HEK293 (cell line): ENCODE data around the gene SEPTIN12.

Experiments used
- EGR2 ChIP-seq: fragments of 450-650 bp; formaldehyde crosslinking; IDR thresholded peaks from 2 replicates; pipeline ENCODE4 v1.5.1; 2016; ENCODE audit warnings: low read depth, missing biosample characterization, missing genetic modification characterization
- HIC1 ChIP-seq: fragments of 450-650 bp; formaldehyde crosslinking; IDR thresholded peaks from 2 replicates; pipeline ENCODE4 v1.5.1; 2016; ENCODE audit warnings: missing biosample characterization, missing genetic modification characterization
- MEIS1 ChIP-seq: sonication (generic); formaldehyde crosslinking; IDR thresholded peaks from 2 replicates; pipeline ENCODE4 v1.8.1; 2022; ENCODE audit warnings: missing genetic modification reagents, mild to moderate bottlenecking, borderline replicate concordance
- SCRT2 ChIP-seq: fragments of 450-650 bp; formaldehyde crosslinking; IDR thresholded peaks from 2 replicates; pipeline ENCODE4 v1.5.1; 2016; ENCODE audit warnings: missing biosample characterization, missing genetic modification characterization
- YY1 ChIP-seq: fragments of 450-650 bp; formaldehyde crosslinking; IDR thresholded peaks from 2 replicates; pipeline ENCODE4 v1.5.1; 2018; ENCODE audit warnings: missing biosample characterization, missing genetic modification characterization
- ZIC2 ChIP-seq: fragments of 450-650 bp; formaldehyde crosslinking; IDR thresholded peaks from 2 replicates; pipeline ENCODE4 v1.5.1; 2016; ENCODE audit warnings: missing biosample characterization, missing genetic modification characterization
- ZNF132 ChIP-seq: fragments of 450-650 bp; formaldehyde crosslinking; IDR thresholded peaks from 2 replicates; pipeline ENCODE4 v1.5.1; 2017; ENCODE audit warnings: missing biosample characterization, missing genetic modification characterization, borderline replicate concordance
- ZNF24 ChIP-seq: fragments of 450-650 bp; formaldehyde crosslinking; IDR thresholded peaks from 2 replicates; pipeline ENCODE4 v1.5.1; 2016; ENCODE audit warnings: missing biosample characterization, missing genetic modification characterization
- ZNF248 ChIP-seq: fragments of 450-650 bp; formaldehyde crosslinking; IDR thresholded peaks from 2 replicates; pipeline ENCODE4 v1.5.1; 2017; ENCODE audit warnings: missing biosample characterization, missing genetic modification characterization
- ZNF280D ChIP-seq: fragments of 450-650 bp; formaldehyde crosslinking; IDR thresholded peaks from 2 replicates; pipeline ENCODE4 v1.5.1; 2016; ENCODE audit warnings: missing biosample characterization, missing genetic modification characterization
- ZNF311 ChIP-seq: fragments of 450-650 bp; formaldehyde crosslinking; IDR thresholded peaks from 2 replicates; pipeline ENCODE4 v1.5.1; 2017; ENCODE audit warnings: missing biosample characterization, missing genetic modification characterization, borderline replicate concordance
- ZNF362 ChIP-seq: fragments of 450-650 bp; formaldehyde crosslinking; IDR thresholded peaks from 2 replicates; pipeline ENCODE4 v1.5.1; 2016; ENCODE audit warnings: missing biosample characterization, missing genetic modification characterization
- ZNF433 ChIP-seq: fragments of 450-650 bp; formaldehyde crosslinking; IDR thresholded peaks from 2 replicates; pipeline ENCODE4 v1.5.1; 2016; ENCODE audit warnings: missing biosample characterization, missing genetic modification characterization, low read depth
- ZNF48 ChIP-seq: fragments of 450-650 bp; formaldehyde crosslinking; IDR thresholded peaks from 2 replicates; pipeline ENCODE4 v1.5.1; 2016; ENCODE audit warnings: missing biosample characterization, missing genetic modification characterization
- ZNF555 ChIP-seq: fragments of 450-650 bp; formaldehyde crosslinking; conservative IDR thresholded peaks from 2 replicates; pipeline ENCODE4 v1.5.1; 2017; ENCODE audit warnings: missing biosample characterization, mild to moderate bottlenecking, missing genetic modification characterization, inconsistent platforms
- ZNF645 ChIP-seq: fragments of 450-650 bp; formaldehyde crosslinking; IDR thresholded peaks from 2 replicates; pipeline ENCODE4; 2016; ENCODE audit warnings: missing biosample characterization, missing genetic modification characterization
- ZNF660 ChIP-seq: fragments of 450-650 bp; IDR thresholded peaks from 2 replicates; pipeline ENCODE4 v1.5.1; 2018; ENCODE audit warnings: missing biosample characterization, mild to moderate bottlenecking, missing genetic modification characterization
- ZNF692 ChIP-seq: fragments of 450-650 bp; formaldehyde crosslinking; IDR thresholded peaks from 2 replicates; pipeline ENCODE4 v1.5.1; 2016; ENCODE audit warnings: missing biosample characterization, missing genetic modification characterization
- ZNF776 ChIP-seq: fragments of 450-650 bp; formaldehyde crosslinking; IDR thresholded peaks from 2 replicates; pipeline ENCODE4 v1.5.0; 2017; ENCODE audit warnings: missing biosample characterization, missing genetic modification characterization, borderline replicate concordance
- ZNF785 ChIP-seq: fragments of 450-650 bp; formaldehyde crosslinking; IDR thresholded peaks from 2 replicates; pipeline ENCODE4 v1.5.1; 2016; ENCODE audit warnings: missing biosample characterization, missing genetic modification characterization

Gene SEPTIN12

GRCh38 chr16:4733747-4734062 lies 54.4 kb downstream of the SEPTIN12 start (continued):
- no peak for TF ChIP-seq ZNF692
- TF ChIP-seq HIC1 (tag by site-specific recombination) = peak; percentile 24; the same call in 1 of the 2 replicates
- no peak for TF ChIP-seq ZNF311 (tag by site-specific recombination)
- TF ChIP-seq EGR2 = 0 out of 2 replicates have a peak, but pooled peaks have one; percentile 15
- TF ChIP-seq ZNF48 (tag by site-specific recombination) = no peak
- no peak for TF ChIP-seq MEIS1 (CRISPR knock-in tag)
- TF ChIP-seq ZNF362 = no peak
- TF ChIP-seq ZNF645 = no peak
- no peak for TF ChIP-seq ZNF280D
- TF ChIP-seq ZNF248 (tag by site-specific recombination) = no peak
- TF ChIP-seq ZIC2 (tag by site-specific recombination) = 0 out of 2 replicates have a peak, but pooled peaks have one; percentile 4
- no peak for TF ChIP-seq ZNF433 (tag by site-specific recombination)
- TF ChIP-seq ZNF24 = no peak
- TF ChIP-seq ZNF785 (tag by site-specific recombination) = no peak
- no peak for TF ChIP-seq ZNF555 (tag by site-specific recombination)
- no peak for TF ChIP-seq SCRT2 (tag by site-specific recombination)
- TF ChIP-seq ZNF776 (tag by site-specific recombination) = no peak
- TF ChIP-seq ZNF660 (tag by site-specific recombination) = no peak
- no peak for TF ChIP-seq YY1 (tag by site-specific recombination)
- no peak for TF ChIP-seq ZNF132
